ENCODE results near the gene ELF5. TPM values are rescaled to one million over a fixed set of nuclear protein-coding genes. Genes with fewer than 3 reads are reported as not detected.

Gene ELF5
- total and polyA plus RNA-seq, 4 donors, result 0.06 to 0.37 (median 0.08) TPM; not detected in 1

DNA sequence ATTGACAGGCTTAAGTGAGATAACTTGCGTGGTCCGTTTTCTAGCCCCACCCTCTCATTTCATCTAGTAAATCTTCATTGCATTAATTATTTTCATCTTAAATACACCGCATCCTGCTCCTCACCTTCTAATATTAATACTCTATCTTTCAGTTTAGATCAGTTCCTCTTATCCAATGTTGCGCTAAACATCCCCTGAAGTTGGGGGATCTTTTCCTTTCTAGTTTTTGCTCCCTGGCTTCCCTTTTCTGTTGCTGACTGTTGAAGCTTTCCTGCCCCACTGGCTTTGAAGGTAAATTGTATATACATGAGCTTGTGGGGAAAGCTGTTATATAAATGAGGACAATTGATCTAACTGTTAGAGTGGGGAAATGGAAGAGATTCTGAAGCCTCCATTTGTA, 67.6 kb downstream of the ELF5 start:
- Histone ChIP-seq H3K9ac (ENCODE audit: low read depth in 1 of 2, low read length in 2 of 2) (no peak overlapping the region), H3K4me3 (ENCODE audit: low read depth in 1 of 3, low read length in 3 of 3) (no peak overlapping the region), H3K9me3 (ENCODE audit: control insufficient read depth in 4 of 4, low read length in 3 of 4) (no peaks in the 10 kb centered on the region), H3K36me3 (ENCODE audit: control insufficient read depth in 4 of 4, insufficient read depth in 3 of 4, low read depth in 1 of 4, low read length in 3 of 4) (peaks cover 2 to 25% (median 14%) of the 10 kb centered on the region in 4 donors), H3K27ac (ENCODE audit: low read depth in 1 of 2, low read length in 2 of 2) (no peak overlapping the region), H3K4me1 (ENCODE audit: control insufficient read depth in 4 of 4, insufficient read depth in 4 of 4, low read length in 3 of 4) (peaks cover 13 to 87% (median 49%) of the 10 kb centered on the region in 4 donors), H3K27me3 (ENCODE audit: control insufficient read depth in 4 of 4, insufficient read depth in 4 of 4, low read length in 3 of 4) (no peaks in the 10 kb centered on the region)
- 66% methylated on average over 4 of the region's 4 CpGs for WGBS
- no peak for DNase-seq (ENCODE audit: low spot score)
- TF ChIP-seq, protein P1, sequence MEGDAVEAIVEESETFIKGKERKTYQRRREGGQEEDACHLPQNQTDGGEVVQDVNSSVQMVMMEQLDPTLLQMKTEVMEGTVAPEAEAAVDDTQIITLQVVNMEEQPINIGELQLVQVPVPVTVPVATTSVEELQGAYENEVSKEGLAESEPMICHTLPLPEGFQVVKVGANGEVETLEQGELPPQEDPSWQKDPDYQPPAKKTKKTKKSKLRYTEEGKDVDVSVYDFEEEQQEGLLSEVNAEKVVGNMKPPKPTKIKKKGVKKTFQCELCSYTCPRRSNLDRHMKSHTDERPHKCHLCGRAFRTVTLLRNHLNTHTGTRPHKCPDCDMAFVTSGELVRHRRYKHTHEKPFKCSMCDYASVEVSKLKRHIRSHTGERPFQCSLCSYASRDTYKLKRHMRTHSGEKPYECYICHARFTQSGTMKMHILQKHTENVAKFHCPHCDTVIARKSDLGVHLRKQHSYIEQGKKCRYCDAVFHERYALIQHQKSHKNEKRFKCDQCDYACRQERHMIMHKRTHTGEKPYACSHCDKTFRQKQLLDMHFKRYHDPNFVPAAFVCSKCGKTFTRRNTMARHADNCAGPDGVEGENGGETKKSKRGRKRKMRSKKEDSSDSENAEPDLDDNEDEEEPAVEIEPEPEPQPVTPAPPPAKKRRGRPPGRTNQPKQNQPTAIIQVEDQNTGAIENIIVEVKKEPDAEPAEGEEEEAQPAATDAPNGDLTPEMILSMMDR (IDR thresholded peaks at IDR 0.05; ENCODE audit: low read depth, low read length, missing input control), result no peak
- TF ChIP-seq GABPA (IDR thresholded peaks at IDR 0.05 in 1 of 2, conservative IDR thresholded peaks at IDR 0.05 in 1 of 2), result no peak
- TF ChIP-seq FOXA2 (IDR thresholded peaks at IDR 0.05), result no peak
- TF ChIP-seq FOXA1 (IDR thresholded peaks at IDR 0.05), result no peak
- no peak for TF ChIP-seq NR2F2 (IDR thresholded peaks at IDR 0.05)
- TF ChIP-seq EGR1 (IDR thresholded peaks at IDR 0.05; ENCODE audit: low read depth in 2 of 2), result no peak
- TF ChIP-seq, protein P2, sequence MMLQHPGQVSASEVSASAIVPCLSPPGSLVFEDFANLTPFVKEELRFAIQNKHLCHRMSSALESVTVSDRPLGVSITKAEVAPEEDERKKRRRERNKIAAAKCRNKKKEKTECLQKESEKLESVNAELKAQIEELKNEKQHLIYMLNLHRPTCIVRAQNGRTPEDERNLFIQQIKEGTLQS (IDR thresholded peaks at IDR 0.05), result no peak
- TF ChIP-seq YY1 (IDR thresholded peaks at IDR 0.05), result no peak
- no peak for TF ChIP-seq RXRA (IDR thresholded peaks at IDR 0.05)
- TF ChIP-seq TAF1 (conservative IDR thresholded peaks at IDR 0.05), result no peak
- TF ChIP-seq SP1 (IDR thresholded peaks at IDR 0.05), result no peak
- no peak for TF ChIP-seq HNF4A (conservative IDR thresholded peaks at IDR 0.05)
- TF ChIP-seq, protein P3, sequence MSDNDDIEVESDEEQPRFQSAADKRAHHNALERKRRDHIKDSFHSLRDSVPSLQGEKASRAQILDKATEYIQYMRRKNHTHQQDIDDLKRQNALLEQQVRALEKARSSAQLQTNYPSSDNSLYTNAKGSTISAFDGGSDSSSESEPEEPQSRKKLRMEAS (IDR thresholded peaks at IDR 0.05), result no peak
- TF ChIP-seq JUND (IDR thresholded peaks at IDR 0.05), result no peak
- no peak for TF ChIP-seq RAD21 (IDR thresholded peaks at IDR 0.05)
- TF ChIP-seq, protein P4, sequence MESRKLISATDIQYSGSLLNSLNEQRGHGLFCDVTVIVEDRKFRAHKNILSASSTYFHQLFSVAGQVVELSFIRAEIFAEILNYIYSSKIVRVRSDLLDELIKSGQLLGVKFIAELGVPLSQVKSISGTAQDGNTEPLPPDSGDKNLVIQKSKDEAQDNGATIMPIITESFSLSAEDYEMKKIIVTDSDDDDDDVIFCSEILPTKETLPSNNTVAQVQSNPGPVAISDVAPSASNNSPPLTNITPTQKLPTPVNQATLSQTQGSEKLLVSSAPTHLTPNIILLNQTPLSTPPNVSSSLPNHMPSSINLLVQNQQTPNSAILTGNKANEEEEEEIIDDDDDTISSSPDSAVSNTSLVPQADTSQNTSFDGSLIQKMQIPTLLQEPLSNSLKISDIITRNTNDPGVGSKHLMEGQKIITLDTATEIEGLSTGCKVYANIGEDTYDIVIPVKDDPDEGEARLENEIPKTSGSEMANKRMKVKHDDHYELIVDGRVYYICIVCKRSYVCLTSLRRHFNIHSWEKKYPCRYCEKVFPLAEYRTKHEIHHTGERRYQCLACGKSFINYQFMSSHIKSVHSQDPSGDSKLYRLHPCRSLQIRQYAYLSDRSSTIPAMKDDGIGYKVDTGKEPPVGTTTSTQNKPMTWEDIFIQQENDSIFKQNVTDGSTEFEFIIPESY (IDR thresholded peaks at IDR 0.05), result no peak
- TF ChIP-seq, protein P5, sequence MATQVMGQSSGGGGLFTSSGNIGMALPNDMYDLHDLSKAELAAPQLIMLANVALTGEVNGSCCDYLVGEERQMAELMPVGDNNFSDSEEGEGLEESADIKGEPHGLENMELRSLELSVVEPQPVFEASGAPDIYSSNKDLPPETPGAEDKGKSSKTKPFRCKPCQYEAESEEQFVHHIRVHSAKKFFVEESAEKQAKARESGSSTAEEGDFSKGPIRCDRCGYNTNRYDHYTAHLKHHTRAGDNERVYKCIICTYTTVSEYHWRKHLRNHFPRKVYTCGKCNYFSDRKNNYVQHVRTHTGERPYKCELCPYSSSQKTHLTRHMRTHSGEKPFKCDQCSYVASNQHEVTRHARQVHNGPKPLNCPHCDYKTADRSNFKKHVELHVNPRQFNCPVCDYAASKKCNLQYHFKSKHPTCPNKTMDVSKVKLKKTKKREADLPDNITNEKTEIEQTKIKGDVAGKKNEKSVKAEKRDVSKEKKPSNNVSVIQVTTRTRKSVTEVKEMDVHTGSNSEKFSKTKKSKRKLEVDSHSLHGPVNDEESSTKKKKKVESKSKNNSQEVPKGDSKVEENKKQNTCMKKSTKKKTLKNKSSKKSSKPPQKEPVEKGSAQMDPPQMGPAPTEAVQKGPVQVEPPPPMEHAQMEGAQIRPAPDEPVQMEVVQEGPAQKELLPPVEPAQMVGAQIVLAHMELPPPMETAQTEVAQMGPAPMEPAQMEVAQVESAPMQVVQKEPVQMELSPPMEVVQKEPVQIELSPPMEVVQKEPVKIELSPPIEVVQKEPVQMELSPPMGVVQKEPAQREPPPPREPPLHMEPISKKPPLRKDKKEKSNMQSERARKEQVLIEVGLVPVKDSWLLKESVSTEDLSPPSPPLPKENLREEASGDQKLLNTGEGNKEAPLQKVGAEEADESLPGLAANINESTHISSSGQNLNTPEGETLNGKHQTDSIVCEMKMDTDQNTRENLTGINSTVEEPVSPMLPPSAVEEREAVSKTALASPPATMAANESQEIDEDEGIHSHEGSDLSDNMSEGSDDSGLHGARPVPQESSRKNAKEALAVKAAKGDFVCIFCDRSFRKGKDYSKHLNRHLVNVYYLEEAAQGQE (IDR thresholded peaks at IDR 0.05), result no peak
- TF ChIP-seq HNF4G (IDR thresholded peaks at IDR 0.05), result no peak
